Activated naive CD4-positive, alpha-beta T cell treated with anti-CD3 and anti-CD28 coated beads, Interleukin-2, amount 50 U/mL, for 24 hours (primary cell): ENCODE data around the gene ANAPC16.
"Not testable (repeated sequence)": the region's sequence is repeated elsewhere in the genome, so short reads cannot be mapped to it uniquely, and the experiment has no call there.

Source experiments
- H3K27ac Mint-ChIP-seq: one replicate; pipeline ENCODE4 v1.8.0; 2021; ENCODE audit warnings: mild to moderate bottlenecking, mixed read lengths
- H3K27me3 Mint-ChIP-seq: one replicate; pipeline ENCODE4 v1.8.0; 2021; ENCODE audit warnings: mixed read lengths
- H3K36me3 Mint-ChIP-seq: one replicate; pipeline ENCODE4 v1.8.0; 2021; ENCODE audit warnings: mixed read lengths
- H3K4me1 Mint-ChIP-seq: one replicate; pipeline ENCODE4 v1.8.0; 2021; ENCODE audit warnings: mixed read lengths
- H3K4me3 Mint-ChIP-seq: one replicate; pipeline ENCODE4 v1.8.0; 2021; ENCODE audit warnings: mild to moderate bottlenecking, mixed read lengths
- H3K9me3 Mint-ChIP-seq: one replicate; pipeline ENCODE4 v1.8.0; 2021; ENCODE audit warnings: mixed read lengths

Gene ANAPC16

GRCh38 chr10:72200883-72201282 lies 14.9 kb upstream of the ANAPC16 start:
- no peak overlapping the region for H3K4me3 Mint-ChIP-seq
- H3K36me3 Mint-ChIP-seq = peaks cover 8% of the 10 kb centered on the region
- no peak overlapping the region for H3K27ac Mint-ChIP-seq
- no peaks in the 10 kb centered on the region for H3K27me3 Mint-ChIP-seq
- no peaks in the 10 kb centered on the region for H3K4me1 Mint-ChIP-seq
- no peaks in the 10 kb centered on the region for H3K9me3 Mint-ChIP-seq

- H3K36me3 Mint-ChIP-seq = peaks cover 8% of the 10 kb centered on the region
- no peaks in the 10 kb centered on the region for H3K9me3 Mint-ChIP-seq
- H3K4me1 Mint-ChIP-seq = no peaks in the 10 kb centered on the region
- no peak overlapping the region for H3K4me3 Mint-ChIP-seq
- no peak overlapping the region for H3K27ac Mint-ChIP-seq
- no peaks in the 10 kb centered on the region for H3K27me3 Mint-ChIP-seq
These were observed 14.5 kb upstream of the ANAPC16 start for GRCh38 chr10:72201293-72201692.

GRCh38 chr10:72204296-72204695 lies 11.5 kb upstream of the ANAPC16 start:
- H3K9me3 Mint-ChIP-seq = no peaks in the 10 kb centered on the region

GRCh38 chr10:72204724-72205123 lies 11.1 kb upstream of the ANAPC16 start:
- Mint-ChIP-seq H3K4me3 (no peak overlapping the region), H3K27ac (no peak overlapping the region), H3K9me3 (no peaks in the 10 kb centered on the region), H3K36me3 (peaks cover 7% of the 10 kb centered on the region), H3K27me3 (no peaks in the 10 kb centered on the region), H3K4me1 (peaks cover 10% of the 10 kb centered on the region)

More at GRCh38 chr10:72204296-72204695, 11.5 kb upstream of the ANAPC16 start:
- H3K27me3 Mint-ChIP-seq = no peaks in the 10 kb centered on the region
- H3K27ac Mint-ChIP-seq = no peak overlapping the region
- H3K4me1 Mint-ChIP-seq = peaks cover 10% of the 10 kb centered on the region
- H3K36me3 Mint-ChIP-seq = peaks cover 10% of the 10 kb centered on the region
- no peak overlapping the region for H3K4me3 Mint-ChIP-seq

GRCh38 chr10:72206511-72207229 lies 9.1 kb upstream of the ANAPC16 start:
- H3K9me3 Mint-ChIP-seq = no peaks in the 10 kb centered on the region
- H3K27ac Mint-ChIP-seq = no peak overlapping the region
- H3K36me3 Mint-ChIP-seq = peaks cover 10% of the 10 kb centered on the region
- peaks cover 15% of the 10 kb centered on the region for H3K4me1 Mint-ChIP-seq
- no peak overlapping the region for H3K4me3 Mint-ChIP-seq
- H3K27me3 Mint-ChIP-seq = no peaks in the 10 kb centered on the region

GRCh38 chr10:72208526-72208925 lies 7.3 kb upstream of the ANAPC16 start:
- Mint-ChIP-seq H3K4me3 (peak overlapping the region; percentile 20), H3K27ac (peak overlapping the region; percentile 95), H3K4me1 (peaks cover 23% of the 10 kb centered on the region)
- H3K9me3 Mint-ChIP-seq, H3K27me3 Mint-ChIP-seq, H3K36me3 Mint-ChIP-seq: not testable (repeated sequence)

DNA sequence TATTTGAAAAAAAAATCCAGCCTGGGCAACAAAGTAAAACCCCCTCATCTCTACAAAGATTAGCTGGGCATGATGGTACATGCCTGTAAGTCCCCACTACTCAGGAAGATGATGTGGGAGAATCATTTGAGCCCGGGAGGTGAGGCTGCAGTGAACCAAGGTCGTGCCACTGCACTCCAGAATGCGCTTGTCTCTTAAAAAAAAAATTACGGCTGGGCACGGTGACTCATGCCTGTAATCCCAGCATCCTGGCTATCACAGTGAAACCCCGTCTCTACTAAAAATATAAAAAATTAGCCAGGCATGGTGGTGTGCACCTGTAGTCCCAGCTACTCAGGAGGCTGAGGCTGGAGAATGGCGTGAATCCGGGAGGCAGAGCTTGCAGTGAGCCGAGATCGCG lies 4.4 kb upstream of the ANAPC16 start:
- not testable (repeated sequence) for H3K27ac Mint-ChIP-seq, H3K9me3 Mint-ChIP-seq, H3K4me3 Mint-ChIP-seq, H3K36me3 Mint-ChIP-seq, H3K27me3 Mint-ChIP-seq
- H3K4me1 Mint-ChIP-seq = peaks cover 40% of the 10 kb centered on the region

DNA sequence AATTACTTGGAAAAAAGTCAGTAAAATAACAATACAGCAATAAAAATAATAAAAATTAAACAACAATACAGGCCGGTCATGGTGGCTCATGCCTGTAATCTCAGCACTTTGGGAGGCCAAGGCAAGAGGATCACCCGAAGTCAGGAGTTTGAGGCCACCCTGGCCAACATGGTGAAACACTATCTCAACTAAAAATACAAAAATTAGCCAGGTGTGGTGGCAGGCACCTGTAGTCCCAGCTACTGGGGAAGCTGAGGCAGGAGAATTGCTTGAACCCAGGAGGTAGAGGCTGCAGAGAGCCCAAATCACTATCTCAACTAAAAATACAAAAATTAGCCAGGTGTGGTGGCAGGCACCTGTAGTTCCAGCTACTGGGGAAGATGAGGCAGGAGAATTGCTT lies 4.0 kb upstream of the ANAPC16 start:
- not testable (repeated sequence) for H3K27me3 Mint-ChIP-seq, H3K9me3 Mint-ChIP-seq, H3K4me3 Mint-ChIP-seq, H3K36me3 Mint-ChIP-seq
- peak overlapping the region; percentile 68 for H3K27ac Mint-ChIP-seq
- peaks cover 42% of the 10 kb centered on the region for H3K4me1 Mint-ChIP-seq

DNA sequence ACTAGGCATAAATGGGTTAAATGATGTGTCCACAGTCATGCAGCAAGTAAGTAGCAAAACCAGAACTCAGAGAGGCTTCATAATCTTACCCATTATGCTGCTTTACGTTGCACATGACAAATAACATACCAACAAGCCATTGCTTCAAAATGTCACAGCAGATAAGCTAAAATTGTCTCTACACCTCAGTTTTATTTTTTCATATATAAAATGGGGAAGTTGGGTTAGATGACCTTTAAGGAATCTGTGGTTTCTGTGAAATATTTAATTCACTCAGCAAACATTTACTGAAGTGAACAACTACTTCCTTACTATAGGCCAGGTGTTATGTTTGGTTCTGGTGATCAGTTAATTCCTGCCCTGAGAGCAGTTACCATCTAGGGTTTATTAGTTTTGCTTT lies 2.5 kb downstream of the ANAPC16 start:
- Mint-ChIP-seq H3K4me1 (peaks cover 60% of the 10 kb centered on the region), H3K27me3 (no peaks in the 10 kb centered on the region), H3K36me3 (no peaks in the 10 kb centered on the region), H3K9me3 (no peaks in the 10 kb centered on the region), H3K4me3 (peak overlapping the region; percentile 96), H3K27ac (peak overlapping the region; percentile 97)

- peaks cover 3% of the 10 kb centered on the region for H3K36me3 Mint-ChIP-seq
- no peaks in the 10 kb centered on the region for H3K9me3 Mint-ChIP-seq
- H3K4me3 Mint-ChIP-seq = peak overlapping the region; percentile 96
- H3K4me1 Mint-ChIP-seq = peaks cover 60% of the 10 kb centered on the region
- H3K27me3 Mint-ChIP-seq = no peaks in the 10 kb centered on the region
- peak overlapping the region; percentile 97 for H3K27ac Mint-ChIP-seq
These were observed 2.9 kb downstream of the ANAPC16 start for GRCh38 chr10:72218726-72219125.

GRCh38 chr10:72219235-72219814 lies 3.5 kb downstream of the ANAPC16 start:
- peak overlapping the region; percentile 96 for H3K4me3 Mint-ChIP-seq
- H3K9me3 Mint-ChIP-seq = no peaks in the 10 kb centered on the region
- H3K36me3 Mint-ChIP-seq = peaks cover 3% of the 10 kb centered on the region
- H3K27ac Mint-ChIP-seq = peak overlapping the region; percentile 97
- H3K27me3 Mint-ChIP-seq = no peaks in the 10 kb centered on the region
- H3K4me1 Mint-ChIP-seq = peaks cover 62% of the 10 kb centered on the region

- Mint-ChIP-seq H3K27ac (no peak overlapping the region), H3K27me3 (no peaks in the 10 kb centered on the region), H3K9me3 (no peaks in the 10 kb centered on the region), H3K4me3 (no peak overlapping the region), H3K36me3 (peaks cover 3% of the 10 kb centered on the region), H3K4me1 (peaks cover 55% of the 10 kb centered on the region)
These were observed 4.8 kb downstream of the ANAPC16 start for GRCh38 chr10:72220637-72221036.

DNA sequence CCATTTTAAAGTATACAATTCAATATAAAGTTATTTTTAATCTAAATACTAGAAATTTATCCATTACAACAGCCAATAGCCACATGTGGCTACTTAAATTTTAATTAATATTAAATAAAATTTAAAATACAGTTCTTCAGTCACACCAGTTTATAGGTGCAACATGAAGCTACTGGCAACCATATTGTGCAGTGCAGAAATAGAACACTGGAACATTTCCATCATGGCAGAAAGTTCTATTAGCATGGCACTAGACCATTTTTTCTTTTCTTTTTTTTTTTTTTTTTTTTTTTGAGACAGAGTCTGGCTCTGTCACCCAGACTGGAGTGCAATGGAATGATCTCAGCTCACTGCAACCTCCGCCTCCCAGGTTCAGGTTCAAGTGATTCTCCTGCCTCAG lies 5.5 kb downstream of the ANAPC16 start:
- Mint-ChIP-seq H3K36me3 (peaks cover 3% of the 10 kb centered on the region), H3K4me3 (no peak overlapping the region), H3K4me1 (peaks cover 54% of the 10 kb centered on the region), H3K27ac (no peak overlapping the region), H3K27me3 (no peaks in the 10 kb centered on the region), H3K9me3 (no peaks in the 10 kb centered on the region)

DNA sequence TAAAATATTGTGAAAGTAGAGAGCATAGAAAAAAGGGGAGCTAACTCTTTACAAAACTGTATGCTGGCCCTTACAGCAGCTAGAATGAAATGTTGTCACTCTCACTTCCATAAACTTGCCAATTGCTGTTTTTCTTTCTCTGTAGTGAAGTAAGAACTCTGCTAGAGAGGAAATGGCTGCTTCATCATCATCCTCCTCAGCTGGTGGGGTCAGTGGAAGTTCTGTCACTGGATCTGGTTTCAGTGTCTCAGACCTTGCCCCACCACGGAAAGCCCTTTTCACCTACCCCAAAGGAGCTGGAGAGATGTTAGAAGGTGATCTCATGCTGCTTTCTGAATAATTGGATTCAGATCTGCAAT lies 7.9 kb downstream of the ANAPC16 start:
- H3K27ac Mint-ChIP-seq = peak overlapping the region; percentile 86
- H3K4me1 Mint-ChIP-seq = peaks cover 56% of the 10 kb centered on the region
- peak overlapping the region; percentile 67 for H3K4me3 Mint-ChIP-seq
- H3K27me3 Mint-ChIP-seq = no peaks in the 10 kb centered on the region
- H3K36me3 Mint-ChIP-seq = peaks cover 3% of the 10 kb centered on the region
- no peaks in the 10 kb centered on the region for H3K9me3 Mint-ChIP-seq

GRCh38 chr10:72224191-72224590 lies 8.4 kb downstream of the ANAPC16 start:
- peak overlapping the region; percentile 86 for H3K27ac Mint-ChIP-seq
- H3K4me3 Mint-ChIP-seq = not testable (repeated sequence)

DNA sequence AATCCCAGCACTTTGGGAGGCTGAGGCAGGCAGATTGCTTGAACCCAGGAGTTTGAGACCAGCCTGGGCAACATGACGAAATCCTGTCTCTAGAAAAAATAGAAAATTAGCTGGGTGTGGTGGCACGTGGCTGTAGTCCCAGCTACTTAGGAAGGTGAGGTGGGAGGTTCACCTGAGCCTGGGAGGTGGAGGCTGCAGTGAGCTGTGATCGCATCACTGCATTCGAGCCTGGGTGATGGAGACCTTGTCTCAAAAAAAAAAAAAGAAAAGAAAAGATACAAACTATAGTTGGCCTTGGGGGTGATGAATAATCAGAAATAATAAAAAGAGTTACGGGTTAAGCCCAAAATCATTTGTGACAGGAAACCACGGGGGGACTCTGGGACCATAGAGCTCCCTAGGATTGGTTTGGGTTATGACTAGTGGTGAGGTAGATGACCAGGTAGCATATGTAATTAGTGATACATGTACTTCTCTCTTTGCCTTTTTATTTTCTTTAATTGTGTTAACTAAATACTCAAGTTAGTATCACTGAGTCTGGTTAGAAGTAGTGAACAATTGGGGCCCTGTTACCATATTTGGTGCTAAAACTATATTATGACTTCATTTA lies 10.7 kb downstream of the ANAPC16 start:
- Mint-ChIP-seq H3K4me1 (peaks cover 55% of the 10 kb centered on the region), H3K36me3 (peaks cover 8% of the 10 kb centered on the region), H3K9me3 (no peaks in the 10 kb centered on the region), H3K27me3 (no peaks in the 10 kb centered on the region), H3K27ac (peak overlapping the region; percentile 85), H3K4me3 (peak overlapping the region; percentile 36)

More at GRCh38 chr10:72224191-72224590, 8.4 kb downstream of the ANAPC16 start:
- not testable (repeated sequence) for H3K27me3 Mint-ChIP-seq, H3K36me3 Mint-ChIP-seq, H3K9me3 Mint-ChIP-seq
- peaks cover 56% of the 10 kb centered on the region for H3K4me1 Mint-ChIP-seq
